Esophagus muscularis mucosa (tissue), 4 donors: ENCODE measurements around the gene CTIF. TPM values are rescaled to one million over a fixed set of nuclear protein-coding genes. Genes with fewer than 3 reads are reported as not detected.

Experiments used
- DNase-seq: peaks from one replicate; pipeline ENCODE4 v3.0.0-alpha.2; 2017; ENCODE audit errors: extremely low spot score
- H3K27ac ChIP-seq, 4 donors: fragments of 200-600 bp; sonication (generic); replicated peaks in 1 of 4; 1 replicate in 3 of 4; 2 replicates in 1 of 4; pipeline ENCODE4 v1.5.1; 2016 to 2019; ENCODE audit warnings: mild to moderate bottlenecking in 1 of 4
- H3K27me3 ChIP-seq, 4 donors: fragments of 200-600 bp; sonication (generic); one replicate each; pipeline versions ENCODE4 v1.5.1 to v1.6.0; 2016 to 2019
- H3K36me3 ChIP-seq, 4 donors: fragments of 200-600 bp; sonication (generic); one replicate each; pipeline ENCODE4 v1.5.1; 2016 to 2019
- H3K4me1 ChIP-seq, 4 donors: fragments of 200-600 bp; sonication (generic); one replicate each; pipeline ENCODE4 v1.5.1; 2016 to 2019
- H3K4me3 ChIP-seq, 4 donors: fragments of 200-600 bp; sonication (generic); 1 replicate in 2 of 4; 2 replicates in 2 of 4; pipeline ENCODE4 v1.5.1; 2016 to 2019; ENCODE audit warnings: mild to moderate bottlenecking in 4 of 4, moderate library complexity in 1 of 4
- H3K9me3 ChIP-seq, 4 donors: fragments of 200-600 bp; sonication (generic); 1 replicate in 3 of 4; 2 replicates in 1 of 4; pipeline ENCODE4 v1.5.1; 2016 to 2019
- CTCF ChIP-seq, 3 experiments: fragments of 200-600 bp in 2 of 3; fragments of 450-650 bp in 1 of 3; sonication (generic) in 2 of 3; IDR thresholded peaks; one replicate each; pipeline ENCODE4 v1.5.1; 2017 to 2019; ENCODE audit warnings: antibody characterized with exemption in 3 of 3, mild to moderate bottlenecking in 2 of 3, moderate library complexity in 1 of 3
- EP300 ChIP-seq: sonication (generic); formaldehyde crosslinking; IDR thresholded peaks from one replicate; pipeline ENCODE4 v1.6.1; 2017; ENCODE audit warnings: antibody characterized with exemption
- POLR2A ChIP-seq: fragments of 450-650 bp; IDR thresholded peaks from one replicate; pipeline ENCODE4 v1.6.1; 2017; ENCODE audit warnings: antibody characterized with exemption, moderate library complexity, mild to moderate bottlenecking, low read depth
- POLR2AphosphoS5 ChIP-seq, 2 donors: sonication (generic); formaldehyde crosslinking; IDR thresholded peaks; one replicate each; pipeline ENCODE4 v1.6.1; 2017; ENCODE audit warnings: antibody characterized with exemption in 2 of 2
- WGBS: methylation state at CpG from one replicate; pipeline ENCODE4 v1.1.5; 2018; 5-methylcytosine and 5-hydroxymethylcytosine counted together
- intact Hi-C: fragments of 100-400 bp; cut with DNase I; formaldehyde crosslinking; loops from one replicate; pipeline ENCODE4 v1.15.1; 2023
- total RNA-seq, 4 donors: library from RNA; depleted of rRNA; stranded (reverse); fragments of >200 nt; gene quantifications; one replicate each; pipeline versions ENCODE4 v1.1.0 to v1.2.1, GENCODE V29; 2016

The CTIF gene
- total RNA-seq, 4 donors from 2014 or later: 63.1 to 137 (median 87.7) TPM

- intact Hi-C loops: no loop called here
These were observed 24.0 kb upstream of the CTIF start for GRCh38 chr18:48514786-48515185.

GRCh38 chr18:48517048-48517447 lies 21.8 kb upstream of the CTIF start:
- Histone ChIP-seq H3K36me3 (no peaks in the 10 kb centered on the region), H3K27me3 (no peaks in the 10 kb centered on the region), H3K4me3 (no peak overlapping the region), H3K4me1 (no peaks in the 10 kb centered on the region), H3K9me3 (no peaks in the 10 kb centered on the region), H3K27ac (no peak overlapping the region)
- no peak for DNase-seq
- WGBS: 78% methylated on average over 7 of the region's 7 CpGs
- intact Hi-C loops: no loop called here
- TF ChIP-seq EP300 (no peak), CTCF (IDR thresholded peaks at IDR 0.05) (no peak), POLR2AphosphoS5 (IDR thresholded peaks at IDR 0.05) (no peak)

More at GRCh38 chr18:48514786-48515185, 24.0 kb upstream of the CTIF start:
- 87% methylated on average over 11 of the region's 11 CpGs for WGBS
- TF ChIP-seq POLR2AphosphoS5 (IDR thresholded peaks at IDR 0.05) (no peak), POLR2A (no peak), EP300 (no peak), CTCF (IDR thresholded peaks at IDR 0.05) (no peak)
- H3K36me3 ChIP-seq: no peaks in the 10 kb centered on the region
- no peaks in the 10 kb centered on the region for H3K9me3 ChIP-seq
- H3K4me1 ChIP-seq: no peaks in the 10 kb centered on the region
- DNase-seq: no peak
- no peak overlapping the region for H3K4me3 ChIP-seq
- H3K27me3 ChIP-seq: no peaks in the 10 kb centered on the region
- no peak overlapping the region for H3K27ac ChIP-seq

- H3K4me1 ChIP-seq: no peaks in the 10 kb centered on the region
- TF ChIP-seq CTCF (IDR thresholded peaks at IDR 0.05): no peak
- no peak for TF ChIP-seq EP300
- no peaks in the 10 kb centered on the region for H3K36me3 ChIP-seq
- intact Hi-C loops: no loop called here
- H3K9me3 ChIP-seq: no peaks in the 10 kb centered on the region
- no peak overlapping the region for H3K4me3 ChIP-seq
- no peak for DNase-seq
- H3K27me3 ChIP-seq: no peaks in the 10 kb centered on the region
- no peak overlapping the region for H3K27ac ChIP-seq
- WGBS: 82% methylated on average over 5 of the region's 5 CpGs
These were observed 19.3 kb upstream of the CTIF start for GRCh38 chr18:48519431-48520100.

- H3K4me3 ChIP-seq: no peak overlapping the region
- no peaks in the 10 kb centered on the region for H3K27me3 ChIP-seq
- no peaks in the 10 kb centered on the region for H3K36me3 ChIP-seq
- intact Hi-C loops: no loop called here
- no peaks in the 10 kb centered on the region for H3K9me3 ChIP-seq
- no peak for DNase-seq
- no peaks in the 10 kb centered on the region for H3K4me1 ChIP-seq
- 91% methylated on average over 4 of the region's 5 CpGs for WGBS
- H3K27ac ChIP-seq: no peak overlapping the region
- no peak for TF ChIP-seq POLR2AphosphoS5 (IDR thresholded peaks at IDR 0.05)
- TF ChIP-seq POLR2A: no peak
- no peak for TF ChIP-seq EP300
- no peak for TF ChIP-seq CTCF (IDR thresholded peaks at IDR 0.05)
These were observed 17.1 kb upstream of the CTIF start for GRCh38 chr18:48521723-48522122.

GRCh38 chr18:48525671-48526070 lies 13.2 kb upstream of the CTIF start:
- H3K27ac ChIP-seq: no peak overlapping the region
- no peak for DNase-seq
- peaks cover 0 to 7% (median 0%) of the 10 kb centered on the region in 4 donors for H3K4me1 ChIP-seq
- no peaks in the 10 kb centered on the region for H3K36me3 ChIP-seq
- H3K4me3 ChIP-seq: no peak overlapping the region
- TF ChIP-seq POLR2A (no peak), EP300 (no peak), POLR2AphosphoS5 (IDR thresholded peaks at IDR 0.05) (no peak), CTCF (IDR thresholded peaks at IDR 0.05) (no peak)
- no peaks in the 10 kb centered on the region for H3K9me3 ChIP-seq
- intact Hi-C loops: no loop called here
- H3K27me3 ChIP-seq: no peaks in the 10 kb centered on the region
